ENCODE data around the gene FAP. TPM values are rescaled to one million over a fixed set of nuclear protein-coding genes. Genes with fewer than 3 reads are reported as not detected.

FAP gene
- total and polyA plus RNA-seq, 2 of the 4 experiments (the other 2 are of a cell fraction) = 71.0 to 95.0 TPM

- H3K4me3 ChIP-seq (ENCODE audit: insufficient read depth, low read depth, low read length) = no peak overlapping the region
- peaks cover 21% of the 10 kb centered on the region for H3K36me3 ChIP-seq (ENCODE audit: control insufficient read depth, insufficient read depth, low read length)
- peak overlapping the region; percentile 90; the same call in 2 of the 3 replicates for H2BK15ac ChIP-seq (ENCODE audit: low read depth, low read length)
- H3K14ac ChIP-seq (replicated peaks; ENCODE audit: low read depth, low read length) = 0 out of 2 replicates have a peak overlapping the region, but pooled peaks have one; percentile 46
- peak overlapping the region; percentile 96 for H3K18ac ChIP-seq (ENCODE audit: low read depth, low read length)
- WGBS, 2 experiments (ENCODE audit: extremely low coverage in 2 of 2, insufficient read length in 1 of 2) = no CpG with 5 or more reads among the region's 9 CpGs
- peak overlapping the region; percentile 73 for H4K91ac ChIP-seq (ENCODE audit: insufficient read depth, low read depth, low read length)
- TF ChIP-seq RCOR1 (IDR thresholded peaks at IDR 0.05; ENCODE audit: insufficient replicate concordance, low read length) = no peak
- TF ChIP-seq ELK1 (IDR thresholded peaks at IDR 0.05; ENCODE audit: borderline replicate concordance, low read depth, low read length) = no peak
- peak; percentile 39; the same call in 1 of the 2 replicates for TF ChIP-seq MXI1 (IDR thresholded peaks at IDR 0.05; ENCODE audit: borderline replicate concordance, low read depth, low read length)
- no peak for TF ChIP-seq RFX5 (IDR thresholded peaks at IDR 0.05; ENCODE audit: low read depth, low read length)
- no peak for TF ChIP-seq USF2 (IDR thresholded peaks at IDR 0.05; ENCODE audit: low read depth, low read length)
- no peak for TF ChIP-seq POLR2A (IDR thresholded peaks at IDR 0.05; ENCODE audit: low read depth, low read length)
- TF ChIP-seq MAZ (IDR thresholded peaks at IDR 0.05; ENCODE audit: borderline replicate concordance, low read depth, low read length) = no peak
- no peak for TF ChIP-seq CTCF (conservative IDR thresholded peaks at IDR 0.05; ENCODE audit: low read depth, low read length)
- TF ChIP-seq SMC3 (IDR thresholded peaks at IDR 0.05; ENCODE audit: low read depth, low read length) = no peak
- TF ChIP-seq CHD1 (IDR thresholded peaks at IDR 0.05; ENCODE audit: low read depth, low read length) = no peak
- no peak for TF ChIP-seq RAD21 (IDR thresholded peaks at IDR 0.05; ENCODE audit: low read length)
- TF ChIP-seq FOS (IDR thresholded peaks at IDR 0.05; ENCODE audit: low read depth, low read length) = no peak
- TF ChIP-seq CEBPB (IDR thresholded peaks at IDR 0.05; ENCODE audit: low read depth, low read length) = peak; percentile 58; the same call in 1 of the 2 replicates
- no peak for TF ChIP-seq MAFK (IDR thresholded peaks at IDR 0.05; ENCODE audit: low read depth, low read length)
- TF ChIP-seq NFE2L2 (IDR thresholded peaks at IDR 0.05; ENCODE audit: low read depth, low read length) = no peak
- TF ChIP-seq BHLHE40 (IDR thresholded peaks at IDR 0.05; ENCODE audit: low read depth, low read length) = no peak
- in situ Hi-C loops (cut with MboI; ENCODE audit: low sequenced_read_pairs) = no loop called here
- peak; percentile 42 for ATAC-seq (ENCODE audit: low read depth)
- H4K5ac ChIP-seq (ENCODE audit: low read depth, low read length) = peak overlapping the region; percentile 85
- dilution Hi-C loops (cut with HindIII; ENCODE audit: low sequenced_read_pairs, unreplicated experiment) = no loop called here
- H3K79me1 ChIP-seq (ENCODE audit: low read depth in 1 of 2, low read length in 2 of 2) = peaks cover 0 to 18% of the 10 kb centered on the region in 2 experiments; a peak in 2 of 4 replicates
- H3K27me3 ChIP-seq (ENCODE audit: control insufficient read depth, insufficient read depth, low read length) = no peaks in the 10 kb centered on the region
- H3K9me1 ChIP-seq (ENCODE audit: insufficient read depth, low read length) = peaks cover 18% of the 10 kb centered on the region
- peak overlapping the region; percentile 93 for H2BK120ac ChIP-seq (ENCODE audit: low read depth, low read length)
- H2AK9ac ChIP-seq (replicated peaks; ENCODE audit: low read depth, low read length, poor library complexity) = no peak overlapping the region
- intact Hi-C loops (cut with micrococcal nuclease) = loop anchor here (5.0 kb wide), 1 partner anchor 44 kb away; the partner anchor contains the start of gene FAP
- peak overlapping the region; percentile 1 to 87; a peak in 3 of 4 replicates for H4K8ac ChIP-seq (ENCODE audit: low read depth in 2 of 2, low read length in 2 of 2)
- H2BK20ac ChIP-seq (ENCODE audit: low read depth, low read length) = peak overlapping the region; percentile 91
- peak; percentile 81 for DNase-seq
- peak overlapping the region; percentile 46; the same call in 1 of the 2 replicates for H2AK5ac ChIP-seq (ENCODE audit: low read depth, low read length)
- CTCF ChIA-PET = interaction anchor here (1.1 kb wide), 1 partner anchor 100 kb away, joined by 4 read pairs; no protein-coding TSS in a partner anchor
- peaks cover 21% of the 10 kb centered on the region for H3K4me1 ChIP-seq (ENCODE audit: control insufficient read depth, insufficient read depth, low read length)
- H3K4ac ChIP-seq (ENCODE audit: low read depth, low read length) = peak overlapping the region; percentile 94
- H2BK5ac ChIP-seq (ENCODE audit: low read depth, low read length, poor library complexity, severe bottlenecking) = peak overlapping the region; percentile 95
- no peak overlapping the region for H3K4me2 ChIP-seq (ENCODE audit: low read depth, low read length)
- H3K9ac ChIP-seq (ENCODE audit: low read depth, low read length) = no peak overlapping the region
- no TSS peak for BruUV-seq (replicated peaks)
- H4K20me1 ChIP-seq (ENCODE audit: insufficient read depth, low read length) = peaks cover 7% of the 10 kb centered on the region; the same call in 1 of the 2 replicates
- H2AFZ ChIP-seq (replicated peaks; ENCODE audit: low read length, poor library complexity) = no peak overlapping the region
- peak overlapping the region; percentile 89 for H3K27ac ChIP-seq (ENCODE audit: insufficient read depth, low read length)
- H3K56ac ChIP-seq (ENCODE audit: extremely low read depth, insufficient read depth, low read length) = peak overlapping the region; percentile 76; the same call in 1 of the 2 replicates
- H3K9me3 ChIP-seq (ENCODE audit: control insufficient read depth, insufficient read depth, low read length) = no peaks in the 10 kb centered on the region
- no peak overlapping the region for H3K23ac ChIP-seq (ENCODE audit: low read depth, low read length)
- POLR2A ChIA-PET (ENCODE audit: unreplicated experiment) = no interaction called here
These were observed 45.0 kb downstream of the FAP start for GRCh38 chr2:162198239-162198638.

Data from IMR-90 (cell line).